HCT116 (cell line): ENCODE data around the gene GALNT17. TPM values are rescaled to one million over a fixed set of nuclear protein-coding genes. Genes with fewer than 3 reads are reported as not detected.

Experiments
- ATAC-seq: fragments of 200-7000 bp; cut with Tn5 transposase; 2 replicates; pipeline ENCODE4 v1.9.1; 2020; ENCODE audit warnings: mild to moderate bottlenecking, moderate library complexity
- BruUV-seq: library from RNA; stranded (reverse); fragments of 400-500 nt; replicated peaks from 2 replicates; lab custom pipeline; 2021; lab: Mats Ljungman, UMichigan
- CTCF ChIA-PET: fragments of 300-600 bp; sonication (Branson Sonifier 250); formaldehyde crosslinking; loops from one replicate; lab custom pipeline; 2021; ENCODE audit warnings: antibody characterized with exemption; lab: Charles Lee
- POLR2A ChIA-PET: fragments of 300-600, 350-600 bp; sonication (Branson Sonifier 250); formaldehyde crosslinking; loops from one replicate; lab custom pipeline; 2021; ENCODE audit warnings: antibody characterized with exemption; lab: Charles Lee
- RAD21 ChIA-PET, 2 experiments: fragments of 300-600 bp; sonication (Branson Sonifier 250); formaldehyde crosslinking; loops; one replicate each; lab custom pipeline; 2023; ENCODE audit warnings: low total read pairs in 2 of 2; ENCODE audit not compliant: uncharacterized antibody in 2 of 2, unreplicated experiment in 2 of 2, low non-redundant PET in 1 of 2; lab: Charles Lee
- DNase-seq: peaks from one replicate; pipeline ENCODE4 v3.0.0-alpha.2; 2010; ENCODE audit warnings: low read depth, low spot score
- H2AFZ ChIP-seq: fragments of 200-600 bp; shearing (Covaris generic), sonication (generic); 2 replicates; pipeline ENCODE4 v1.6.1; 2017; ENCODE audit warnings: low read depth, mixed run types, mixed read lengths, antibody characterized with exemption, low read length; ENCODE audit not compliant: poor library complexity, severe bottlenecking
- H3K27ac ChIP-seq: 2 replicates; pipeline ENCODE4 v1.5.1; 2012; ENCODE audit warnings: low read depth, low read length
- H3K27me3 ChIP-seq: fragments of 200-600 bp; sonication (generic); 2 replicates; pipeline ENCODE4 v1.6.1; 2016; ENCODE audit warnings: mixed run types, low read length, mixed read lengths; ENCODE audit not compliant: insufficient read depth
- H3K36me3 ChIP-seq, 2 experiments: fragments of 200-500 bp in 1 of 2; fragments of 200-600 bp in 1 of 2; sonication (Bioruptor generic) in 1 of 2; sonication (generic) in 1 of 2; 2 replicates each; pipeline versions ENCODE4 v1.5.1 to v1.6.1; 2014 to 2016; ENCODE audit warnings: low read length in 2 of 2, inconsistent platforms in 1 of 2, mixed read lengths in 1 of 2, mixed run types in 1 of 2; ENCODE audit not compliant: insufficient read depth in 2 of 2, control insufficient read depth in 1 of 2
- H3K4me1 ChIP-seq, 2 experiments: fragments of 200-600 bp in 1 of 2; sonication (generic) in 1 of 2; 2 replicates each; pipeline versions ENCODE4 v1.5.1 to v1.6.1; 2012 to 2017; ENCODE audit warnings: low read length in 2 of 2, inconsistent platforms in 1 of 2, mild to moderate bottlenecking in 1 of 2, mixed read lengths in 1 of 2, mixed run types in 1 of 2, moderate library complexity in 1 of 2; ENCODE audit not compliant: insufficient read depth in 2 of 2, control insufficient read depth in 1 of 2
- H3K4me2 ChIP-seq: fragments of 200-600 bp; sonication (generic); 2 replicates; pipeline ENCODE4 v1.6.1; 2017; ENCODE audit warnings: mixed run types, low read length, mixed read lengths
- H3K4me3 ChIP-seq, 2 experiments: fragments of 200-600 bp in 1 of 2; sonication (generic) in 1 of 2; replicated peaks in 1 of 2; 2 replicates each; pipeline ENCODE4 v1.5.1; 2011 to 2016; ENCODE audit warnings: low read length in 2 of 2, control low read depth in 1 of 2, low read depth in 1 of 2, mild to moderate bottlenecking in 1 of 2, mixed read lengths in 1 of 2, mixed run types in 1 of 2
- H3K79me2 ChIP-seq: fragments of 200-600 bp; sonication (generic); 2 replicates; pipeline ENCODE4 v1.6.1; 2017; ENCODE audit warnings: mild to moderate bottlenecking, mixed run types, low read length, moderate library complexity, mixed read lengths; ENCODE audit not compliant: insufficient read depth
- H3K9ac ChIP-seq: fragments of 200-600 bp; sonication (generic); 2 replicates; pipeline ENCODE4 v1.6.1; 2016; ENCODE audit warnings: low read length, mixed read lengths
- H3K9me2 ChIP-seq: fragments of 200-600 bp; sonication (generic), shearing (Covaris generic); 2 replicates; pipeline ENCODE4 v1.6.1; 2017; ENCODE audit warnings: mixed run types, mild to moderate bottlenecking, moderate library complexity; ENCODE audit not compliant: insufficient read depth
- H3K9me3 ChIP-seq, 2 experiments: fragments of 200-500 bp in 1 of 2; fragments of 200-600 bp in 1 of 2; sonication (Bioruptor generic) in 1 of 2; sonication (generic) in 1 of 2; 2 replicates each; pipeline ENCODE4 v1.6.1; 2014 to 2017; ENCODE audit warnings: low read length in 2 of 2, mixed read lengths in 2 of 2, inconsistent platforms in 1 of 2, low read depth in 1 of 2, mild to moderate bottlenecking in 1 of 2, mixed run types in 1 of 2, moderate library complexity in 1 of 2; ENCODE audit not compliant: control insufficient read depth in 1 of 2, insufficient read depth in 1 of 2
- H4K20me1 ChIP-seq: fragments of 200-600 bp; sonication (generic), shearing (Covaris generic); 2 replicates; pipeline ENCODE4 v1.6.1; 2017; ENCODE audit warnings: mixed run types, mild to moderate bottlenecking, moderate library complexity; ENCODE audit not compliant: insufficient read depth
- CBX3 ChIP-seq: IDR thresholded peaks from 2 replicates; pipeline ENCODE4 v1.6.1; 2012; ENCODE audit warnings: low read depth
- CEBPB ChIP-seq: IDR thresholded peaks from 2 replicates; pipeline ENCODE4 v1.6.1; 2012; ENCODE audit warnings: low read depth
- EGR1 ChIP-seq: IDR thresholded peaks from 2 replicates; pipeline ENCODE4 v1.6.1; 2012; ENCODE audit warnings: low read depth
- ELF1 ChIP-seq: IDR thresholded peaks from 2 replicates; pipeline ENCODE4 v1.6.1; 2012; ENCODE audit warnings: low read depth, borderline replicate concordance
- EZH2 ChIP-seq: fragments of 200-600 bp; sonication (generic); IDR thresholded peaks from 2 replicates; pipeline ENCODE4 v1.6.1; 2017; ENCODE audit warnings: antibody characterized with exemption, mixed run types
- EZH2phosphoT487 ChIP-seq: fragments of 200-600 bp; IDR thresholded peaks from 2 replicates; pipeline ENCODE4 v1.6.1; 2018; ENCODE audit warnings: antibody characterized with exemption, borderline replicate concordance
- FOSL1 ChIP-seq: IDR thresholded peaks from 2 replicates; pipeline ENCODE4 v1.6.1; 2012; ENCODE audit warnings: low read depth
- JUND ChIP-seq: IDR thresholded peaks from 2 replicates; pipeline ENCODE4 v1.6.1; 2012
- POLR2A ChIP-seq: IDR thresholded peaks from 2 replicates; pipeline ENCODE4 v1.7.0; 2011; ENCODE audit warnings: borderline replicate concordance; ENCODE audit not compliant: insufficient read depth, insufficient read length; ENCODE audit errors: extremely low read depth
- RAD21 ChIP-seq: IDR thresholded peaks from 2 replicates; pipeline ENCODE4 v1.6.1; 2012; ENCODE audit warnings: low read depth, mild to moderate bottlenecking
- REST ChIP-seq: IDR thresholded peaks from 2 replicates; pipeline ENCODE4 v1.6.1; 2012; ENCODE audit warnings: low read depth
- SP1 ChIP-seq: IDR thresholded peaks from 2 replicates; pipeline ENCODE4 v1.6.1; 2012; ENCODE audit warnings: low read depth
- SRF ChIP-seq: IDR thresholded peaks from 2 replicates; pipeline ENCODE4 v1.6.1; 2012; ENCODE audit warnings: low read depth
- TCF7L2 ChIP-seq: IDR thresholded peaks from 2 replicates; pipeline ENCODE4 v1.7.0; 2011; ENCODE audit warnings: borderline replicate concordance, inconsistent platforms; ENCODE audit not compliant: insufficient read depth, insufficient read length; ENCODE audit errors: extremely low read depth
- YY1 ChIP-seq: IDR thresholded peaks from 2 replicates; pipeline ENCODE4 v1.6.1; 2011; ENCODE audit warnings: low read length, low read depth, moderate library complexity, mild to moderate bottlenecking; ENCODE audit not compliant: insufficient replicate concordance; ENCODE audit errors: extremely low read depth
- ZBTB33 ChIP-seq: IDR thresholded peaks from 2 replicates; pipeline ENCODE4 v1.6.1; 2011; ENCODE audit warnings: mild to moderate bottlenecking, low read length, moderate library complexity; ENCODE audit not compliant: insufficient replicate concordance; ENCODE audit errors: extremely low read depth
- ZFX ChIP-seq: fragments of 450-650 bp; IDR thresholded peaks from 2 replicates; pipeline ENCODE4 v1.6.1; 2017
- intact Hi-C: fragments of 100-400 bp; cut with micrococcal nuclease; formaldehyde crosslinking; loops from 2 replicates; pipeline ENCODE4 v1.10.0; 2022
- total RNA-seq: library from RNA; stranded (reverse); gene quantifications from one replicate; pipeline ENCODE4 v1.2.1, GENCODE V29; 2021; ENCODE audit not compliant: unreplicated experiment
- TF ChIP-seq, protein P1 (sequence below), 3 experiments: fragments of 200-600 bp in 1 of 3; sonication (generic) in 1 of 3; IDR thresholded peaks in 2 of 3; conservative IDR thresholded peaks in 1 of 3; 2 replicates each; pipeline ENCODE4 v1.5.1; 2012 to 2017; ENCODE audit warnings: low read depth in 2 of 3, low read length in 2 of 3, antibody characterized with exemption in 1 of 3, borderline replicate concordance in 1 of 3, control low read depth in 1 of 3, mild to moderate bottlenecking in 1 of 3, mixed read lengths in 1 of 3, mixed run types in 1 of 3, moderate library complexity in 1 of 3; ENCODE audit not compliant: insufficient read depth in 1 of 3

The GALNT17 gene
- total RNA-seq, 1 experiment from 2014 or later: not detected

DNA sequence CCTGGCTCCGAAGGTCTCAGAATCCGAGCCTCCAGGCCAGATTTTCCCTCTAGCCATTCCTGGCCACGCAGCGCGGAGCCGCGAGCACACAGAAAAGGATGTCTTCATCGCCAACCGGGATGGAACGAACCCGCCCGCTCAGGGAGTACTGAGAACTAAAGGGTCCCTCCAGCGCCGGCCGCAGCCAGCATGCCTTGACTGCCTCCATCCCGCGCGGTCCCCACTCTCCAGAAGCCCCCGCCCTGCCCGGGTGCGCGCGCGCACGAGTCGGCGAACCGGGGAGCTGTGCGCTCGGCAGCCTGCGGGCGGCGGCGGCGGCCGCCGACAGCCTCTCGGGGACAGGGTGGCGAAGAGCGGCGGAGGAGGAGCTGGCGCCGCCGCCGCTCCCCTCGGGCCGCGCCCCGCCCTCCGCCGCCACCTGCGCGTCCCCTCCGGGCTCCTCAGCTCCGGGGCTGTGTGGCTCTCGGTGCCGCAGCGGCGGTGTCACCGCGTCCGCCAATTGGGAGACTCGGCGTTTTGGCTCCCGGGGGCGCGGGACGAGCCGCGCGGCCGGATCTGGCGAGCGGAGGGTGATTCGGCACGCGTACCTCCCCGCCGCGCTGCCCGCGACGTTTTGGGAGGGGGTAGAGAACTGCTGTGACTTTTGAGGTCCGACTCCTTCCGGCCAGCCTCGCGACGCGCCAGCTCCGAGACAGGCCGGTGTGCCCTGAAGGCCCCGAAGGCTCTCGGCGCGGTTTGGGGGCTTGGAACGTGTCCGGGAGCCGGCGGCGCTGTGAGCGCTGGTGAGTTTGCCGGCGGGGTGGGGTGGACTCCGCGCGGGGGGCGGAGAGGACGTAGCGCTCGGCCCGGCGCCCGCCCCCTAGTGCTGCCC lies 453 bp upstream of the GALNT17 start:
- no peak for ATAC-seq

More for the DNA sequence above, 453 bp upstream of the GALNT17 start:
- BruUV-seq: no TSS peak
- TF ChIP-seq ELF1 (no peak), REST (no peak), RAD21 (no peak), SRF (no peak), JUND (no peak), ZFX (no peak), SP1 (no peak), EZH2phosphoT487 (no peak), TCF7L2 (no peak), ZBTB33 (no peak), YY1 (no peak), CEBPB (no peak), EZH2 (no peak), FOSL1 (no peak), EGR1 (no peak), CBX3 (no peak), POLR2A (no peak)
- TF ChIP-seq, protein P1, sequence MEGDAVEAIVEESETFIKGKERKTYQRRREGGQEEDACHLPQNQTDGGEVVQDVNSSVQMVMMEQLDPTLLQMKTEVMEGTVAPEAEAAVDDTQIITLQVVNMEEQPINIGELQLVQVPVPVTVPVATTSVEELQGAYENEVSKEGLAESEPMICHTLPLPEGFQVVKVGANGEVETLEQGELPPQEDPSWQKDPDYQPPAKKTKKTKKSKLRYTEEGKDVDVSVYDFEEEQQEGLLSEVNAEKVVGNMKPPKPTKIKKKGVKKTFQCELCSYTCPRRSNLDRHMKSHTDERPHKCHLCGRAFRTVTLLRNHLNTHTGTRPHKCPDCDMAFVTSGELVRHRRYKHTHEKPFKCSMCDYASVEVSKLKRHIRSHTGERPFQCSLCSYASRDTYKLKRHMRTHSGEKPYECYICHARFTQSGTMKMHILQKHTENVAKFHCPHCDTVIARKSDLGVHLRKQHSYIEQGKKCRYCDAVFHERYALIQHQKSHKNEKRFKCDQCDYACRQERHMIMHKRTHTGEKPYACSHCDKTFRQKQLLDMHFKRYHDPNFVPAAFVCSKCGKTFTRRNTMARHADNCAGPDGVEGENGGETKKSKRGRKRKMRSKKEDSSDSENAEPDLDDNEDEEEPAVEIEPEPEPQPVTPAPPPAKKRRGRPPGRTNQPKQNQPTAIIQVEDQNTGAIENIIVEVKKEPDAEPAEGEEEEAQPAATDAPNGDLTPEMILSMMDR (IDR thresholded peaks at IDR 0.05 in 2 of 3, conservative IDR thresholded peaks at IDR 0.05 in 1 of 3; ENCODE audit: borderline replicate concordance in 1 of 3, insufficient read depth in 1 of 3, low read depth in 2 of 3, low read length in 2 of 3): no peak
- Histone ChIP-seq H4K20me1 (no peaks in the 10 kb centered on the region), H3K4me1 (no peaks in the 10 kb centered on the region), H3K79me2 (no peaks in the 10 kb centered on the region), H2AFZ (no peak overlapping the region), H3K9me2 (no peaks in the 10 kb centered on the region), H3K9ac (no peak overlapping the region), H3K9me3 (peaks cover 3 to 9% of the 10 kb centered on the region in 2 experiments; a peak in 2 of 4 replicates), H3K4me3 (no peak overlapping the region), H3K36me3 (no peaks in the 10 kb centered on the region), H3K27me3 (no peaks in the 10 kb centered on the region), H3K4me2 (no peak overlapping the region), H3K27ac (no peak overlapping the region)
- CTCF ChIA-PET: no interaction called here
- intact Hi-C loops: no loop called here
- POLR2A ChIA-PET: no interaction called here
- no peak for DNase-seq
- RAD21 ChIA-PET: no interaction called here
